Sigmoid colon (tissue), 7 donors: ENCODE measurements around the gene CKAP5. TPM values are rescaled to one million over a fixed set of nuclear protein-coding genes. Genes with fewer than 3 reads are reported as not detected.

Experiments used
- DNase-seq: peaks from one replicate; pipeline ENCODE4 v3.0.0-alpha.2; 2019
- H3K27ac ChIP-seq, 4 donors: fragments of 200-600 bp; sonication (generic); one replicate each; pipeline ENCODE4 v1.5.1; 2016 to 2019; ENCODE audit warnings: mild to moderate bottlenecking in 1 of 4
- H3K27me3 ChIP-seq, 3 donors: fragments of 200-600 bp; sonication (generic); one replicate each; pipeline ENCODE4 v1.5.1; 2019; ENCODE audit warnings: mild to moderate bottlenecking in 1 of 3
- H3K36me3 ChIP-seq, 4 donors: fragments of 200-600 bp; sonication (generic); one replicate each; pipeline ENCODE4 v1.5.1; 2016 to 2019
- H3K4me1 ChIP-seq, 4 donors: fragments of 200-600 bp; sonication (generic); one replicate each; pipeline ENCODE4 v1.5.1; 2017 to 2019
- H3K4me3 ChIP-seq, 4 donors: fragments of 200-600 bp; sonication (generic); one replicate each; pipeline ENCODE4 v1.5.1; 2017 to 2019; ENCODE audit warnings: mild to moderate bottlenecking in 2 of 4, moderate library complexity in 1 of 4
- H3K9me3 ChIP-seq, 4 donors: fragments of 200-600 bp in 3 of 4; sonication (generic) in 3 of 4; one replicate each; pipeline versions ENCODE4 v1.5.1 to v1.6.1; 2013 to 2019
- EP300 ChIP-seq, 4 donors: sonication (generic); formaldehyde crosslinking; IDR thresholded peaks; one replicate each; pipeline ENCODE4 v1.6.1; 2017; ENCODE audit warnings: antibody characterized with exemption in 4 of 4
- POLR2A ChIP-seq, 2 donors: fragments of 450-650 bp; IDR thresholded peaks; one replicate each; pipeline ENCODE4 v1.6.1; 2016; ENCODE audit warnings: antibody characterized with exemption in 2 of 2, mild to moderate bottlenecking in 2 of 2, moderate library complexity in 2 of 2
- POLR2AphosphoS5 ChIP-seq, 4 donors: sonication (generic); formaldehyde crosslinking; IDR thresholded peaks; one replicate each; pipeline ENCODE4 v1.6.1; 2017; ENCODE audit warnings: antibody characterized with exemption in 4 of 4
- WGBS, 2 donors: extraction: QIAGEN DNeasy Blood & Tissue Kit; methylation state at CpG; one replicate each; pipeline ENCODE4 v1.1.7; 2013; 5-methylcytosine and 5-hydroxymethylcytosine counted together
- intact Hi-C: fragments of 100-400 bp; cut with DNase I; formaldehyde crosslinking; loops from one replicate; pipeline ENCODE4 v1.15.1; 2023
- polyA plus RNA-seq, 3 donors: library from polyadenylated mRNA; stranded (reverse); fragments of 200-250 nt; gene quantifications; one replicate each; pipeline ENCODE4 v1.2.3, GENCODE V29; 2013
- total RNA-seq, 4 donors: library from RNA; depleted of rRNA; stranded (reverse); fragments of >200 nt; gene quantifications; one replicate each; pipeline ENCODE4 v1.1.0, GENCODE V29; 2016
- TF ChIP-seq, protein P1 (sequence below), 4 experiments: fragments of 450-650 bp in 3 of 4; fragments of 200-600 bp in 1 of 4; IDR thresholded peaks; one replicate each; pipeline ENCODE4 v1.5.1; 2016 to 2019; ENCODE audit warnings: antibody characterized with exemption in 4 of 4, mild to moderate bottlenecking in 3 of 4, moderate library complexity in 2 of 4
- donor health status: healthy with polysubstance abuse.
- donor health status: Bipolar disorder and iron deficiency.
- donor health status: healthy.

Gene CKAP5
- total and polyA plus RNA-seq, 7 donors, result 6.6 to 38.8 (median 27.3) TPM

DNA sequence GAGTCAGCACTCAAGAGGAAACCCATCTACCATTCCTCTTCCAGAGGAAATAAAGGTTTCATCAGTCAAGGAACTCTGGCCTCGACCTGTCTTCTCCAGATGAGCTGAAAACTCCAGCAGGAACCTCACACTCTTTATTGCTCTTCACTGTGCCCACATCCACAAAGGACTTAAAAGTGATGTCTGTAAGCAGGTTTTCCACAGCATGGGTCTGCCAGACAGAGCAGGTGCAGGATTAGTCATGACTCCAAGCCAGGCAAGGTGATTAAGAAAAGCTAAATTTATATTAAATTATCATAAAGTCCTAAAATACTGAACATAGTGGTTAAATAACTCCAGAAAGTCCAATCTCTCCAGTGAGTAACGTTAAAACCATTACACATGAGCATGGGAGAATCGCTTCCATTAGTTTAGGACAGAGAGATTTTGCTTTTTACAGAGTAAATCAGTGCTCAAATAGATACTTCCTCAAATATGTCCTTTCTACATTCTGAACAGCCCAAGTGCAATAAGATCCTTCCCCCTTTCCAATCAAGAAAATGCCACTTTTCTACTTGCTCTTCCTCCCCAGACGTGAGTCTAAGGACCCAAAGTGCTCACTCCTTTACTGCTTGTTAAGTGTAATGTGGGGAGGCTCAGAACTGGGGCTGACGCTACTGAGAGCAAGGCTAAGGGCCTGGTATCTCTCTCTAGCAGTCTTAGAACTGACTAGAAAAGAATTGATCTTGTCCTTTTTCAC lies 10.7 kb upstream of the CKAP5 start:
- H3K4me1 ChIP-seq, result peaks cover 0 to 17% (median 4%) of the 10 kb centered on the region in 4 donors
- intact Hi-C loops, result no loop called here
- H3K27me3 ChIP-seq, result no peaks in the 10 kb centered on the region
- no peak overlapping the region for H3K27ac ChIP-seq
- no peaks in the 10 kb centered on the region for H3K36me3 ChIP-seq
- no peak overlapping the region for H3K4me3 ChIP-seq
- TF ChIP-seq POLR2A (IDR thresholded peaks at IDR 0.05) (no peak), EP300 (IDR thresholded peaks at IDR 0.05) (no peak), POLR2AphosphoS5 (IDR thresholded peaks at IDR 0.05) (no peak)
- TF ChIP-seq, protein P1, sequence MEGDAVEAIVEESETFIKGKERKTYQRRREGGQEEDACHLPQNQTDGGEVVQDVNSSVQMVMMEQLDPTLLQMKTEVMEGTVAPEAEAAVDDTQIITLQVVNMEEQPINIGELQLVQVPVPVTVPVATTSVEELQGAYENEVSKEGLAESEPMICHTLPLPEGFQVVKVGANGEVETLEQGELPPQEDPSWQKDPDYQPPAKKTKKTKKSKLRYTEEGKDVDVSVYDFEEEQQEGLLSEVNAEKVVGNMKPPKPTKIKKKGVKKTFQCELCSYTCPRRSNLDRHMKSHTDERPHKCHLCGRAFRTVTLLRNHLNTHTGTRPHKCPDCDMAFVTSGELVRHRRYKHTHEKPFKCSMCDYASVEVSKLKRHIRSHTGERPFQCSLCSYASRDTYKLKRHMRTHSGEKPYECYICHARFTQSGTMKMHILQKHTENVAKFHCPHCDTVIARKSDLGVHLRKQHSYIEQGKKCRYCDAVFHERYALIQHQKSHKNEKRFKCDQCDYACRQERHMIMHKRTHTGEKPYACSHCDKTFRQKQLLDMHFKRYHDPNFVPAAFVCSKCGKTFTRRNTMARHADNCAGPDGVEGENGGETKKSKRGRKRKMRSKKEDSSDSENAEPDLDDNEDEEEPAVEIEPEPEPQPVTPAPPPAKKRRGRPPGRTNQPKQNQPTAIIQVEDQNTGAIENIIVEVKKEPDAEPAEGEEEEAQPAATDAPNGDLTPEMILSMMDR (IDR thresholded peaks at IDR 0.05), result no peak
- WGBS, 2 donors, result 69 to 70% methylated on average over 5 of the region's 5 CpGs
- no peaks in the 10 kb centered on the region for H3K9me3 ChIP-seq
- DNase-seq, result no peak

DNA sequence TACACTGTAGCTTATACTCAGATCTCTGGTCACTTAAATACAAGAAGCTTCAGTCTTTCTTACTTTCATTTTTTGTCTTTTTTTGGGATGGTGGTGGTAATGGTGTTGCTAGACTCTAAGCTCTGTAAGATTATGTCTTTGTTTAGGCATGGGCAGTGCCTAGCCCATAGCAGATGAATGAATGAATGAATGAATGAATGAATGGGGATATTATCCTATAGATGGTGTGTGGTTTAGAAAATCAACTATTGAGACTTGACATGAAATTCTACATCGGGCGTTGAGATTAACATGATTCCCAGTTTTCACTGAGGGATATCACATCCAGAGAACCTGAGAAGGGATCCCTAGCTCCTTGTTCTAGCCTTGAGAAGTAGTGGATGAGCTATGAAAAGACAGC lies 9.8 kb upstream of the CKAP5 start:
- DNase-seq, result no peak
- no peaks in the 10 kb centered on the region for H3K9me3 ChIP-seq
- no peak overlapping the region for H3K27ac ChIP-seq
- intact Hi-C loops, result no loop called here
- WGBS, 2 donors, result 96 to 97% methylated on average over 2 of the region's 2 CpGs
- H3K4me1 ChIP-seq, result peaks cover 0 to 14% (median 4%) of the 10 kb centered on the region in 4 donors
- H3K36me3 ChIP-seq, result no peaks in the 10 kb centered on the region
- H3K27me3 ChIP-seq, result no peaks in the 10 kb centered on the region
- TF ChIP-seq POLR2A (IDR thresholded peaks at IDR 0.05) (no peak), EP300 (IDR thresholded peaks at IDR 0.05) (no peak), POLR2AphosphoS5 (IDR thresholded peaks at IDR 0.05) (no peak)
- TF ChIP-seq, protein P1 (IDR thresholded peaks at IDR 0.05), result no peak
- H3K4me3 ChIP-seq, result no peak overlapping the region

DNA sequence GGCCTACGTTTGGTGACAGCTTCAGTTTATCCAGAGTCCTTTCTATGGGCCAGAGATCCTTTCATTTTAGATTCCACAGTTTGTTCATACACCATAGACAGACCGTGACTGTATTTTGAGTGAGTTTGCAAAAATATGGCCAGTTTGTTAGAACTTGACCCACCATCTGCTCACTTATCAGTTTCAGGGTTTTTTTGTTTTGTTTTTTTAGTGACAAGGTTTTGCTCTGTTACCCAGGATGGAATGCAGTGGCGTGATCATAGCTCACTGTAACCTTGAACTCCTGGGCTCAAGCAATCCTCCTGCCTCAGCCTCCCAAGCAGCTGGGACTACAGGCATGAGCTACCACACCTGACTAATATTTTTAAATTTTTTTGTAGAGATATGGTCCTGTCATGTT lies 9.1 kb upstream of the CKAP5 start:
- DNase-seq, result no peak
- peaks cover 0 to 11% (median under 1%) of the 10 kb centered on the region in 4 donors for H3K4me1 ChIP-seq
- H3K27me3 ChIP-seq, result no peaks in the 10 kb centered on the region
- no peak overlapping the region for H3K4me3 ChIP-seq
- 92 to 93% methylated on average over 3 of the region's 3 CpGs for WGBS, 2 donors
- no peaks in the 10 kb centered on the region for H3K36me3 ChIP-seq
- TF ChIP-seq, protein P1 (IDR thresholded peaks at IDR 0.05), result no peak
- TF ChIP-seq EP300 (IDR thresholded peaks at IDR 0.05) (no peak), POLR2A (IDR thresholded peaks at IDR 0.05) (no peak), POLR2AphosphoS5 (IDR thresholded peaks at IDR 0.05) (no peak)
- H3K27ac ChIP-seq, result no peak overlapping the region
- intact Hi-C loops, result no loop called here
- H3K9me3 ChIP-seq, result no peaks in the 10 kb centered on the region

DNA sequence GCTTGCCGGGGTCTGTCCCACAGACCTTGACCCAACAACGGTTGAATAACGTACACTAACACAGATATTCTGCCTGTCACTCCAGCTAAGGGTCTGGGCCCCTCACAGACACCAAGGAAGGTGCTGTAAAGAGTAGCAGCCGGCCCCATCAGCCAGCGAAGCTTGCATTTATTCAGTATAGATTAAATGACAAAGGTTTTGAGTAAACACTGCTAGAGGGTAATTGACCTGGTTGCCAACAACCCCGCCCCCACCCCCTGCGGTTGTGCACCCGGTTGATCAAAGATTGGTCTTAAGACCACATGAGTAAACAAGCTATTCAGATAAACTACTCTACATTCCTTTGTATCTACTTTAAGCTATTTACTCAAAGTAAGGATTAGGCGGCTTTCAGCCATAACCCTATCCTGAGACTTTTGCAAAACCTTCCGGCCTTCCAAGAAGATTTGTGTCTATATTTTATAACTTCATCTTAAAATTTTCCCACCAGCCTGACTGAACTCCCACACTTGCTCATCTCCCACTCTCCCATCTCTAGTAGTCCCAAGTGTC lies 4.8 kb upstream of the CKAP5 start:
- TF ChIP-seq, protein P1 (IDR thresholded peaks at IDR 0.05), result no peak
- no peak for TF ChIP-seq EP300 (IDR thresholded peaks at IDR 0.05)
- no peak for TF ChIP-seq POLR2AphosphoS5 (IDR thresholded peaks at IDR 0.05)
- TF ChIP-seq POLR2A (IDR thresholded peaks at IDR 0.05), result no peak
- intact Hi-C loops, result no loop called here
- H3K27me3 ChIP-seq, result no peaks in the 10 kb centered on the region
- no peaks in the 10 kb centered on the region for H3K9me3 ChIP-seq
- 71% methylated on average over 10 of the region's 10 CpGs for WGBS, 2 donors
- H3K27ac ChIP-seq, result no peak overlapping the region
- no peak overlapping the region for H3K4me3 ChIP-seq
- DNase-seq, result no peak
- H3K36me3 ChIP-seq, result no peaks in the 10 kb centered on the region
- H3K4me1 ChIP-seq, result peaks cover 0 to 8% (median 6%) of the 10 kb centered on the region in 4 donors
